Measurements from ENCODE around the gene FER1L5. TPM values are rescaled to one million over a fixed set of nuclear protein-coding genes. Genes with fewer than 3 reads are reported as not detected.

The FER1L5 gene
- total and polyA plus RNA-seq, 2 donors (not counting 3 experiments of a cell fraction or from before 2014, with no cell fraction given) = not detected

DNA sequence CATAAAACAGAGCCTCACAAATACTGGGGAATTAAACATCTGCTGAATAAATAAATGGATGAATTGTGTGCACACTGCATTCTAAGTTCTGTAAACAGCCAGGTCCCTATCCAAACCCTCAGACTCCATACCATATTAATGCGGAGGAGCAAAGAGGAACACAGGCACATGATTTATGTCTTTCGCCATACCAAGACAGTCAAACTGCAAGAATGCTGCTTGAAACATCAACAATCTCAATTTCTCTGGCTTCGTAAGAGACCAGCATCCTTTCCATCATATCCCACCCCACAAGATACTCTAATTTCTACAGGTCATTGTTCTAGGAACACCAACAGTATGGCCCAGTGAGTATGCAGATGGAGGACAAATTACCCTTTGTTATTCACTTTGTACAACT is 19.4 kb upstream of the FER1L5 start:
- POLR2A ChIA-PET = no interaction called here
- H3K36me3 ChIP-seq (ENCODE audit: control insufficient read depth in 2 of 2, extremely low read depth in 1 of 2, insufficient read depth in 2 of 2, low read length in 2 of 2) = peaks cover 10 to 12% of the 10 kb centered on the region in 2 experiments
- no peaks in the 10 kb centered on the region for H3K27me3 ChIP-seq (ENCODE audit: control insufficient read depth in 2 of 2, insufficient read depth in 2 of 2, low read length in 2 of 2)
- FAIRE-seq = no peak
- dilution Hi-C loops (cut with MboI; ENCODE audit: extremely low pct_ligation_motif_present, low sequenced_read_pairs) = no loop called here
- no peak overlapping the region for H3K4me3 ChIP-seq (replicated peaks in 1 of 3; ENCODE audit: insufficient read depth in 1 of 3, low read depth in 1 of 3, low read length in 3 of 3)
- H3K79me2 ChIP-seq (ENCODE audit: control insufficient read depth, insufficient read depth, low read length) = peaks cover 8% of the 10 kb centered on the region
- BruUV-seq (replicated peaks) = no TSS peak
- TF ChIP-seq EZH2 (IDR thresholded peaks at IDR 0.05; ENCODE audit: borderline replicate concordance, low read depth, low read length, severe bottlenecking) (no peak), FOS (IDR thresholded peaks at IDR 0.05; ENCODE audit: borderline replicate concordance, insufficient read depth, low read length) (no peak), GATA2 (IDR thresholded peaks at IDR 0.05; ENCODE audit: insufficient read depth, insufficient read length, low read depth, low read length) (no peak), JUN (IDR thresholded peaks at IDR 0.05; ENCODE audit: borderline replicate concordance, insufficient read depth, insufficient read length, low read depth) (no peak), POLR2A (IDR thresholded peaks at IDR 0.05; ENCODE audit: low read depth, low read length) (no peak)
- TF ChIP-seq, protein P1, sequence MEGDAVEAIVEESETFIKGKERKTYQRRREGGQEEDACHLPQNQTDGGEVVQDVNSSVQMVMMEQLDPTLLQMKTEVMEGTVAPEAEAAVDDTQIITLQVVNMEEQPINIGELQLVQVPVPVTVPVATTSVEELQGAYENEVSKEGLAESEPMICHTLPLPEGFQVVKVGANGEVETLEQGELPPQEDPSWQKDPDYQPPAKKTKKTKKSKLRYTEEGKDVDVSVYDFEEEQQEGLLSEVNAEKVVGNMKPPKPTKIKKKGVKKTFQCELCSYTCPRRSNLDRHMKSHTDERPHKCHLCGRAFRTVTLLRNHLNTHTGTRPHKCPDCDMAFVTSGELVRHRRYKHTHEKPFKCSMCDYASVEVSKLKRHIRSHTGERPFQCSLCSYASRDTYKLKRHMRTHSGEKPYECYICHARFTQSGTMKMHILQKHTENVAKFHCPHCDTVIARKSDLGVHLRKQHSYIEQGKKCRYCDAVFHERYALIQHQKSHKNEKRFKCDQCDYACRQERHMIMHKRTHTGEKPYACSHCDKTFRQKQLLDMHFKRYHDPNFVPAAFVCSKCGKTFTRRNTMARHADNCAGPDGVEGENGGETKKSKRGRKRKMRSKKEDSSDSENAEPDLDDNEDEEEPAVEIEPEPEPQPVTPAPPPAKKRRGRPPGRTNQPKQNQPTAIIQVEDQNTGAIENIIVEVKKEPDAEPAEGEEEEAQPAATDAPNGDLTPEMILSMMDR (IDR thresholded peaks at IDR 0.05; ENCODE audit: extremely low read depth in 1 of 2, insufficient read depth in 1 of 2, low read depth in 1 of 2, low read length in 2 of 2) = no peak
- TF ChIP-seq, protein P2, sequence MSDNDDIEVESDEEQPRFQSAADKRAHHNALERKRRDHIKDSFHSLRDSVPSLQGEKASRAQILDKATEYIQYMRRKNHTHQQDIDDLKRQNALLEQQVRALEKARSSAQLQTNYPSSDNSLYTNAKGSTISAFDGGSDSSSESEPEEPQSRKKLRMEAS (IDR thresholded peaks at IDR 0.05; ENCODE audit: insufficient read depth, insufficient read length) = no peak
- no peaks in the 10 kb centered on the region for H3K9me3 ChIP-seq (replicated peaks; ENCODE audit: control insufficient read depth, insufficient read depth, low read length)
- peaks cover 19% of the 10 kb centered on the region for H3K4me1 ChIP-seq (ENCODE audit: control insufficient read depth, extremely low read depth, insufficient read depth, low read length)
- H3K4me2 ChIP-seq (ENCODE audit: insufficient read depth, low read length) = no peak overlapping the region
- H3K27ac ChIP-seq (ENCODE audit: insufficient read depth, low read depth, low read length) = no peak overlapping the region
- intact Hi-C loops (cut with micrococcal nuclease) = no loop called here
- no peak overlapping the region for H2AFZ ChIP-seq (ENCODE audit: low read depth, low read length)
- H3K9ac ChIP-seq (replicated peaks; ENCODE audit: extremely low read depth, insufficient read depth, low read length) = no peak overlapping the region
- H3K9me1 ChIP-seq (replicated peaks; ENCODE audit: control insufficient read depth, extremely low read depth, insufficient read depth, low read length) = no peaks in the 10 kb centered on the region
- DNase-seq (ENCODE audit: low read depth, low spot score) = no peak
- CTCF ChIA-PET = no interaction called here
- H4K20me1 ChIP-seq (replicated peaks; ENCODE audit: control insufficient read depth, extremely low read depth, insufficient read depth, low read length) = no peaks in the 10 kb centered on the region

Data from endothelial cell of umbilical vein (primary cell).